Loucy (cell line): ENCODE measurements around the gene PARP14.

Experiments used
- H2AFZ ChIP-seq: fragments of 200-600 bp; sonication (generic); 2 replicates; pipeline ENCODE4 v1.6.0; 2016; ENCODE audit warnings: antibody characterized with exemption, mild to moderate bottlenecking, low read length, moderate library complexity
- H3F3A ChIP-seq: fragments of 200-600 bp; 2 replicates; pipeline ENCODE4 v1.6.0; 2016; ENCODE audit warnings: antibody characterized with exemption, low read depth, mild to moderate bottlenecking
- H3K27me3 ChIP-seq: fragments of 200-600 bp; sonication (generic); 2 replicates; pipeline ENCODE4 v1.6.1; 2014; ENCODE audit warnings: low read length, mild to moderate bottlenecking; ENCODE audit not compliant: insufficient read depth, poor library complexity, severe bottlenecking
- H3K36me3 ChIP-seq: fragments of 200-600 bp; sonication (generic); 2 replicates; pipeline ENCODE4 v1.6.1; 2016; ENCODE audit warnings: low read length; ENCODE audit not compliant: insufficient read depth
- H3K4me1 ChIP-seq: fragments of 200-600 bp; sonication (generic); 2 replicates; pipeline ENCODE4 v1.5.1; 2014; ENCODE audit warnings: low read length, mild to moderate bottlenecking; ENCODE audit not compliant: insufficient read depth, poor library complexity, severe bottlenecking
- H3K4me2 ChIP-seq: fragments of 200-600 bp; sonication (generic); 2 replicates; pipeline ENCODE4 v1.6.0; 2014; ENCODE audit warnings: antibody characterized with exemption, low read length, low read depth, mild to moderate bottlenecking; ENCODE audit not compliant: poor library complexity, severe bottlenecking
- H3K4me3 ChIP-seq: fragments of 200-600 bp; sonication (generic); 2 replicates; pipeline ENCODE4 v1.5.1; 2014; ENCODE audit warnings: low read length, mild to moderate bottlenecking, mixed read lengths; ENCODE audit not compliant: poor library complexity, severe bottlenecking
- H3K79me2 ChIP-seq: fragments of 200-600 bp; sonication (generic); 2 replicates; pipeline ENCODE4 v1.6.1; 2014; ENCODE audit warnings: low read length; ENCODE audit not compliant: insufficient read depth
- H3K9ac ChIP-seq: fragments of 200-600 bp; sonication (generic); 2 replicates; pipeline ENCODE4 v1.6.0; 2014; ENCODE audit warnings: mild to moderate bottlenecking, low read depth, low read length, moderate library complexity; ENCODE audit not compliant: poor library complexity, severe bottlenecking
- H3K9me2 ChIP-seq: fragments of 200-600 bp; sonication (generic); replicated peaks from 2 replicates; pipeline ENCODE4 v1.6.1; 2016; ENCODE audit warnings: low read depth, low read length, mixed read lengths
- H3K9me3 ChIP-seq: fragments of 200-600 bp; sonication (generic); 2 replicates; pipeline ENCODE4 v1.6.1; 2014; ENCODE audit warnings: mild to moderate bottlenecking, antibody characterized with exemption, low read length, low read depth; ENCODE audit not compliant: insufficient read depth
- H4K20me1 ChIP-seq: fragments of 200-600 bp; sonication (generic); 2 replicates; pipeline ENCODE4 v1.6.0; 2014; ENCODE audit warnings: antibody characterized with exemption, low read length, mild to moderate bottlenecking; ENCODE audit not compliant: insufficient read depth, poor library complexity, severe bottlenecking
- EZH2phosphoT487 ChIP-seq: fragments of 200-600 bp; IDR thresholded peaks from 2 replicates; pipeline ENCODE4 v1.6.1; 2018; ENCODE audit warnings: antibody characterized with exemption, mild to moderate bottlenecking, moderate library complexity, borderline replicate concordance
- TF ChIP-seq, protein P1 (sequence below): fragments of 200-600 bp; sonication (generic); conservative IDR thresholded peaks from 2 replicates; pipeline ENCODE4 v1.5.1; 2014; ENCODE audit warnings: mild to moderate bottlenecking, antibody characterized with exemption, low read length

Gene PARP14

GRCh38 chr3:122716667-122717066, 36.0 kb downstream of the PARP14 start:
- Histone ChIP-seq H3K27me3 (no peaks in the 10 kb centered on the region), H3K9ac (no peak overlapping the region), H3K4me2 (no peak overlapping the region), H4K20me1 (no peaks in the 10 kb centered on the region), H3K9me2 (no peaks in the 10 kb centered on the region), H2AFZ (no peak overlapping the region), H3K9me3 (no peaks in the 10 kb centered on the region), H3K79me2 (no peaks in the 10 kb centered on the region), H3K36me3 (peaks cover 80% of the 10 kb centered on the region; the same call in 1 of the 2 replicates), H3K4me1 (no peaks in the 10 kb centered on the region), H3K4me3 (no peak overlapping the region), H3F3A (no peaks in the 10 kb centered on the region)
- no peak for TF ChIP-seq EZH2phosphoT487
- TF ChIP-seq, protein P1, sequence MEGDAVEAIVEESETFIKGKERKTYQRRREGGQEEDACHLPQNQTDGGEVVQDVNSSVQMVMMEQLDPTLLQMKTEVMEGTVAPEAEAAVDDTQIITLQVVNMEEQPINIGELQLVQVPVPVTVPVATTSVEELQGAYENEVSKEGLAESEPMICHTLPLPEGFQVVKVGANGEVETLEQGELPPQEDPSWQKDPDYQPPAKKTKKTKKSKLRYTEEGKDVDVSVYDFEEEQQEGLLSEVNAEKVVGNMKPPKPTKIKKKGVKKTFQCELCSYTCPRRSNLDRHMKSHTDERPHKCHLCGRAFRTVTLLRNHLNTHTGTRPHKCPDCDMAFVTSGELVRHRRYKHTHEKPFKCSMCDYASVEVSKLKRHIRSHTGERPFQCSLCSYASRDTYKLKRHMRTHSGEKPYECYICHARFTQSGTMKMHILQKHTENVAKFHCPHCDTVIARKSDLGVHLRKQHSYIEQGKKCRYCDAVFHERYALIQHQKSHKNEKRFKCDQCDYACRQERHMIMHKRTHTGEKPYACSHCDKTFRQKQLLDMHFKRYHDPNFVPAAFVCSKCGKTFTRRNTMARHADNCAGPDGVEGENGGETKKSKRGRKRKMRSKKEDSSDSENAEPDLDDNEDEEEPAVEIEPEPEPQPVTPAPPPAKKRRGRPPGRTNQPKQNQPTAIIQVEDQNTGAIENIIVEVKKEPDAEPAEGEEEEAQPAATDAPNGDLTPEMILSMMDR, result no peak

DNA sequence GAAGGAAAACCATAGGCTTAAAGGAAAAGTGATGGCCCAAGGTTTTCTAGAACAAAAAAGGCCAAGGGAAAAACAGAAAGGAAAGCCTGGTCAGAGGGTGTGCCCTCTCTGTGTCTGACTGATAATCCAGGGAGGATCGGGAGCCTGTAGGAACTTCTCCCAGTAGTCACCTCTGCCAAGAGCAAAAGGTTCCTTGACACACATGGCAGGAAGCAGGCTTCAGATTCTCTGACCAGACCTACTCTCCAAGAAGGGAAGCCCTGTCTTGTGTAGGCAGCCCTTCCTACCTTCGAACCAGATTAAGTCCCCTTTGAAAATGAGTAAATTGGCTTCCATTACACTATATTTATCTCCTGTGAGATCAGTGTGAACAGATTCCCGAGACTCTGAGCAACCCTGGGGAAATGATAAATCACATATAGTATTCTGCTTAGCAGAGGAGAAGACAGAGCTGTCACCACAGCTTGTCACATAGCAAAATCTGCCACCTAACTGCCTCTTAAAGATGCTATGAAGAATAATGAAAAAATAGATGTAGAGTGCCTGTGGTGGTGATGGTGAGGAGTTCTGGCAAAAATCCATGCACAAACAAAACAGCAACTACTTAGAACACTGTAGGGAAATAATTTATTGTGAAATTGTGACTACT, 38.8 kb downstream of the PARP14 start:
- Histone ChIP-seq H3K4me1 (no peaks in the 10 kb centered on the region), H3K79me2 (no peaks in the 10 kb centered on the region), H3F3A (no peaks in the 10 kb centered on the region), H3K9me3 (no peaks in the 10 kb centered on the region), H4K20me1 (no peaks in the 10 kb centered on the region), H3K4me3 (no peak overlapping the region), H3K9ac (no peak overlapping the region), H3K36me3 (peaks cover 64% of the 10 kb centered on the region; the same call in 1 of the 2 replicates), H3K9me2 (no peaks in the 10 kb centered on the region), H2AFZ (no peak overlapping the region), H3K4me2 (no peak overlapping the region), H3K27me3 (no peaks in the 10 kb centered on the region)
- no peak for TF ChIP-seq EZH2phosphoT487
- TF ChIP-seq, protein P1, result no peak

DNA sequence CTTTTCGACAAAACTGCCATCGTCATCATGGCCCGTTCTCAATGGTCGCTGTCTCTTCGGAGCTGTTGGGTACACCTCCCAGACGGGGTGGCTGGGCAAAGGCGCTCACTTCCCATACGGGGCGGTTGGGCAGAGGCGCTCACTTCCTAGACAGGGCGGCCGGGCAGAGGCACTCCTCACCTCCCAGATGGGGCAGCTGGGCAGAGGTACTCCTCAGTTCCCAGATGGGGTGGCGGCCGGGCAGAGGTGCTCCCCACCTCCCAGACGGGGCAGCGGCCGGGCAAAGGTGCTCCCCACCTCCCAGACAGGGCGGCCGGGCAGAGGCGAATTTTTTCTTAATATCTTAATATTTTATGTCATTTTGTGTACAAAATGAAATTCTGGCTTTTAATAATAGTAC, 44.5 kb downstream of the PARP14 start:
- Histone ChIP-seq H3K4me3 (no peak overlapping the region), H4K20me1 (no peaks in the 10 kb centered on the region), H2AFZ (no peak overlapping the region), H3K9me2 (no peaks in the 10 kb centered on the region), H3K79me2 (no peaks in the 10 kb centered on the region), H3K36me3 (peaks cover 10% of the 10 kb centered on the region; the same call in 1 of the 2 replicates), H3F3A (no peaks in the 10 kb centered on the region), H3K4me2 (no peak overlapping the region), H3K9ac (no peak overlapping the region), H3K4me1 (no peaks in the 10 kb centered on the region), H3K27me3 (no peaks in the 10 kb centered on the region), H3K9me3 (no peaks in the 10 kb centered on the region)
- no peak for TF ChIP-seq EZH2phosphoT487
- TF ChIP-seq, protein P1, result no peak
